Neural progenitor cell (in vitro differentiated cells): ENCODE results near the gene ARHGDIA. TPM values are rescaled to one million over a fixed set of nuclear protein-coding genes. Genes with fewer than 3 reads are reported as not detected.

ENCODE experiments used
- DNase-seq: peaks from one replicate; pipeline ENCODE4 v3.0.0-alpha.2; 2016; ENCODE audit warnings: low spot score
- H2AFZ ChIP-seq: fragments of 200-600 bp; sonication (generic); replicated peaks from 2 replicates; pipeline ENCODE4 v1.6.1; 2016; ENCODE audit warnings: antibody characterized with exemption
- H3F3A ChIP-seq: fragments of 200-600 bp; sonication (generic); 2 replicates; pipeline ENCODE4 v1.6.1; 2016; ENCODE audit warnings: antibody characterized with exemption, low read depth
- H3K27ac ChIP-seq: fragments of 200-600 bp; sonication (generic); 2 replicates; pipeline ENCODE4 v1.5.1; 2016; ENCODE audit warnings: mild to moderate bottlenecking
- H3K27me3 ChIP-seq: fragments of 200-600 bp; sonication (generic); 2 replicates; pipeline ENCODE4 v1.6.1; 2016; ENCODE audit warnings: mild to moderate bottlenecking, moderate library complexity
- H3K36me3 ChIP-seq: fragments of 200-600 bp; sonication (generic); 2 replicates; pipeline ENCODE4 v1.5.1; 2016
- H3K4me1 ChIP-seq: fragments of 200-600 bp; sonication (generic); 2 replicates; pipeline ENCODE4 v1.6.1; 2016; ENCODE audit warnings: mixed run types
- H3K4me2 ChIP-seq: fragments of 200-600 bp; sonication (generic); 2 replicates; pipeline ENCODE4 v1.6.1; 2016
- H3K4me3 ChIP-seq: fragments of 200-600 bp; sonication (generic); 2 replicates; pipeline ENCODE4 v1.5.1; 2016
- H3K79me2 ChIP-seq: fragments of 200-600 bp; sonication (generic); 2 replicates; pipeline ENCODE4 v1.6.1; 2016; ENCODE audit warnings: low read depth
- H3K9ac ChIP-seq: fragments of 200-600 bp; sonication (generic); 2 replicates; pipeline ENCODE4 v1.6.1; 2016
- H3K9me3 ChIP-seq: fragments of 200-600 bp; sonication (generic); 2 replicates; pipeline ENCODE4 v1.5.1; 2016; ENCODE audit warnings: low read depth
- H4K20me1 ChIP-seq: fragments of 200-600 bp; sonication (generic); 2 replicates; pipeline ENCODE4 v1.6.1; 2016; ENCODE audit warnings: low read depth
- H3K27ac Mint-ChIP-seq: 3 replicates; pipeline ENCODE4 v1.8.0; 2021; ENCODE audit warnings: mixed read lengths
- H3K27me3 Mint-ChIP-seq: 2 replicates; pipeline ENCODE4 v1.8.0; 2022; ENCODE audit warnings: low read depth, mild to moderate bottlenecking, inconsistent platforms, moderate library complexity, mixed read lengths; ENCODE audit not compliant: insufficient read depth
- H3K36me3 Mint-ChIP-seq: 3 replicates; pipeline ENCODE4 v1.8.0; 2021; ENCODE audit warnings: mixed read lengths
- H3K4me1 Mint-ChIP-seq: 3 replicates; pipeline ENCODE4 v1.8.0; 2021; ENCODE audit warnings: mixed read lengths
- H3K4me3 Mint-ChIP-seq: 3 replicates; pipeline ENCODE4 v1.8.0; 2021; ENCODE audit warnings: mild to moderate bottlenecking, moderate library complexity, mixed read lengths
- H3K9me3 Mint-ChIP-seq: 3 replicates; pipeline ENCODE4 v1.8.0; 2020; ENCODE audit warnings: mixed read lengths
- CTCF ChIP-seq: fragments of 200-600 bp; sonication (generic); IDR thresholded peaks from 2 replicates; pipeline ENCODE4 v1.5.1; 2017; ENCODE audit warnings: antibody characterized with exemption, mild to moderate bottlenecking
- EZH2 ChIP-seq: fragments of 200-600 bp; sonication (generic); IDR thresholded peaks from 2 replicates; pipeline ENCODE4 v1.6.1; 2017; ENCODE audit warnings: antibody characterized with exemption, mild to moderate bottlenecking, moderate library complexity
- EZH2phosphoT487 ChIP-seq: fragments of 200-600 bp; sonication (generic); IDR thresholded peaks from 2 replicates; pipeline ENCODE4 v1.6.1; 2017; ENCODE audit warnings: antibody characterized with exemption
- total RNA-seq: library from RNA; depleted of rRNA; stranded (reverse); fragments of >200 nt; gene quantifications from 2 replicates; pipeline ENCODE4 v1.2.3, GENCODE V29; 2015; ENCODE audit warnings: low replicate concordance

ARHGDIA gene
- total RNA-seq, 1 donor from 2014 or later = 25.1 TPM

- Mint-ChIP-seq H3K4me3 (no peak overlapping the region), H3K27ac (peak overlapping the region; percentile 46), H3K4me1 (peaks cover 17% of the 10 kb centered on the region), H3K9me3 (no peaks in the 10 kb centered on the region), H3K36me3 (peaks cover 6% of the 10 kb centered on the region), H3K27me3 (peaks cover 6% of the 10 kb centered on the region)
- Histone ChIP-seq H3K79me2 (peaks cover 44% of the 10 kb centered on the region), H3K4me2 (no peak overlapping the region), H3K9ac (no peak overlapping the region), H2AFZ (no peak overlapping the region), H4K20me1 (peaks cover 52% of the 10 kb centered on the region), H3K4me1 (peaks cover 13% of the 10 kb centered on the region), H3K36me3 (no peaks in the 10 kb centered on the region), H3F3A (peaks cover 58% of the 10 kb centered on the region), H3K27ac (peak overlapping the region; percentile 85), H3K27me3 (no peaks in the 10 kb centered on the region), H3K9me3 (no peaks in the 10 kb centered on the region), H3K4me3 (no peak overlapping the region)
- TF ChIP-seq EZH2phosphoT487 = no peak
- TF ChIP-seq CTCF = no peak
- no peak for TF ChIP-seq EZH2
- peak; percentile 37 for DNase-seq
Measured at GRCh38 chr17:81867170-81867990, 3.8 kb downstream of the ARHGDIA start.

GRCh38 chr17:81866440-81867169 lies 4.5 kb downstream of the ARHGDIA start:
- H3K36me3 ChIP-seq = no peaks in the 10 kb centered on the region
- no peak overlapping the region for H2AFZ ChIP-seq
- DNase-seq = no peak
- Mint-ChIP-seq H3K4me3 (no peak overlapping the region), H3K9me3 (no peaks in the 10 kb centered on the region), H3K27me3 (peaks cover 7% of the 10 kb centered on the region), H3K4me1 (peaks cover 14% of the 10 kb centered on the region), H3K27ac (no peak overlapping the region), H3K36me3 (peaks cover 6% of the 10 kb centered on the region)
- no peak overlapping the region for H3K4me2 ChIP-seq
- H3K27ac ChIP-seq = peak overlapping the region; percentile 39
- H3K4me1 ChIP-seq = peaks cover 9% of the 10 kb centered on the region
- H3K27me3 ChIP-seq = no peaks in the 10 kb centered on the region
- TF ChIP-seq EZH2phosphoT487 (no peak), CTCF (no peak), EZH2 (no peak)
- H3K9ac ChIP-seq = no peak overlapping the region
- H3K4me3 ChIP-seq = no peak overlapping the region
- H4K20me1 ChIP-seq = peaks cover 52% of the 10 kb centered on the region
- peaks cover 59% of the 10 kb centered on the region for H3F3A ChIP-seq
- no peaks in the 10 kb centered on the region for H3K9me3 ChIP-seq
- H3K79me2 ChIP-seq = peaks cover 45% of the 10 kb centered on the region

- Histone ChIP-seq H2AFZ (no peak overlapping the region), H3K9ac (no peak overlapping the region), H3F3A (peaks cover 65% of the 10 kb centered on the region), H3K79me2 (peaks cover 46% of the 10 kb centered on the region), H3K4me3 (no peak overlapping the region), H3K27me3 (no peaks in the 10 kb centered on the region), H3K27ac (no peak overlapping the region), H3K36me3 (no peaks in the 10 kb centered on the region), H3K4me1 (peaks cover 9% of the 10 kb centered on the region), H3K4me2 (no peak overlapping the region), H4K20me1 (peaks cover 52% of the 10 kb centered on the region), H3K9me3 (no peaks in the 10 kb centered on the region)
- H3K27me3 Mint-ChIP-seq = peaks cover 10% of the 10 kb centered on the region
- DNase-seq = no peak
- H3K36me3 Mint-ChIP-seq = peaks cover 6% of the 10 kb centered on the region
- peak overlapping the region; percentile 38 for H3K4me3 Mint-ChIP-seq
- peaks cover 14% of the 10 kb centered on the region for H3K4me1 Mint-ChIP-seq
- no peak for TF ChIP-seq EZH2
- TF ChIP-seq CTCF = no peak
- no peak for TF ChIP-seq EZH2phosphoT487
- H3K27ac Mint-ChIP-seq = no peak overlapping the region
- H3K9me3 Mint-ChIP-seq = no peaks in the 10 kb centered on the region
Measured at GRCh38 chr17:81865733-81866439, 5.3 kb downstream of the ARHGDIA start.
